A549 (cell line): ENCODE results near the gene ANO2.

Source experiments
- CHD2 ChIP-seq: fragments of 150-350 bp; IDR thresholded peaks from 2 replicates; pipeline ENCODE4 v1.6.1; 2014; ENCODE audit warnings: low read length; ENCODE audit not compliant: partially characterized antibody
- CTCF ChIP-seq: fragments of >200 bp; sonication (Bioruptor Twin); formaldehyde crosslinking; IDR thresholded peaks from 3 replicates; pipeline ENCODE4 v1.5.1; 2016
- EP300 ChIP-seq, 2 experiments: fragments of >200 bp; sonication (Bioruptor Twin); formaldehyde crosslinking; IDR thresholded peaks; 2 replicates in 1 of 2; 3 replicates in 1 of 2; pipeline ENCODE4 v1.6.1; 2016 to 2017
- ESRRA ChIP-seq: fragments of 150-350 bp; IDR thresholded peaks from 2 replicates; pipeline ENCODE4 v1.6.1; 2014; ENCODE audit warnings: mild to moderate bottlenecking, low read length, borderline replicate concordance
- MAX ChIP-seq: IDR thresholded peaks from 2 replicates; pipeline ENCODE4 v1.6.1; 2012
- MYC ChIP-seq: IDR thresholded peaks from 2 replicates; pipeline ENCODE4 v1.6.1; 2012; ENCODE audit warnings: mild to moderate bottlenecking, inconsistent platforms, low read length, improper control_type of control experiment, borderline replicate concordance
- NR3C1 ChIP-seq: fragments of >200 bp; sonication (Bioruptor Twin); formaldehyde crosslinking; IDR thresholded peaks from 3 replicates; pipeline ENCODE4 v1.6.1; 2017
- POLR2A ChIP-seq: IDR thresholded peaks from 2 replicates; pipeline ENCODE4 v1.6.1; 2012; ENCODE audit warnings: mild to moderate bottlenecking, low read length
- RCOR1 ChIP-seq: fragments of 150-350 bp; IDR thresholded peaks from 2 replicates; pipeline ENCODE4 v1.6.1; 2014; ENCODE audit warnings: antibody characterized with exemption, low read length, low read depth
- REST ChIP-seq: fragments of 200-600 bp; sonication (generic); IDR thresholded peaks from 2 replicates; pipeline ENCODE4 v1.6.1; 2016; ENCODE audit warnings: antibody characterized with exemption, mild to moderate bottlenecking, moderate library complexity
- USF2 ChIP-seq: fragments of 450-650 bp; IDR thresholded peaks from 2 replicates; pipeline ENCODE4 v1.6.1; 2014; ENCODE audit warnings: antibody characterized with exemption
- ZFP36 ChIP-seq: fragments of 450-650 bp; IDR thresholded peaks from 2 replicates; pipeline ENCODE4 v1.6.1; 2014; ENCODE audit warnings: borderline replicate concordance; ENCODE audit not compliant: partially characterized antibody

GRCh38 chr12:5910790-5911548 is 34.1 kb downstream of the ANO2 start:
- TF ChIP-seq CTCF, result no peak
- no peak for TF ChIP-seq USF2
- no peak for TF ChIP-seq EP300 (IDR thresholded peaks at IDR 0.05)
- no peak for TF ChIP-seq MYC
- no peak for TF ChIP-seq RCOR1
- no peak for TF ChIP-seq CHD2
- TF ChIP-seq REST, result no peak
- TF ChIP-seq NR3C1, result no peak
- TF ChIP-seq MAX, result no peak
- TF ChIP-seq POLR2A, result no peak
- TF ChIP-seq ZFP36, result no peak
- TF ChIP-seq ESRRA, result no peak
